Mammary epithelial cell (primary cell): ENCODE measurements around the gene ANK3.

Experiments
- EZH2 ChIP-seq: IDR thresholded peaks from 2 replicates; pipeline ENCODE4 v1.6.1; 2012; ENCODE audit warnings: low read length, inconsistent platforms, borderline replicate concordance
- TF ChIP-seq, protein P1 (sequence below), 2 donors: IDR thresholded peaks in 1 of 2; conservative IDR thresholded peaks in 1 of 2; 2 replicates each; pipeline ENCODE4 v1.5.1; 2011 to 2012; ENCODE audit warnings: inconsistent platforms in 2 of 2, low read length in 2 of 2, mild to moderate bottlenecking in 2 of 2, control low read depth in 1 of 2, low read depth in 1 of 2; ENCODE audit not compliant: insufficient read depth in 1 of 2; ENCODE audit errors: extremely low read depth in 1 of 2

- TF ChIP-seq, protein P1, sequence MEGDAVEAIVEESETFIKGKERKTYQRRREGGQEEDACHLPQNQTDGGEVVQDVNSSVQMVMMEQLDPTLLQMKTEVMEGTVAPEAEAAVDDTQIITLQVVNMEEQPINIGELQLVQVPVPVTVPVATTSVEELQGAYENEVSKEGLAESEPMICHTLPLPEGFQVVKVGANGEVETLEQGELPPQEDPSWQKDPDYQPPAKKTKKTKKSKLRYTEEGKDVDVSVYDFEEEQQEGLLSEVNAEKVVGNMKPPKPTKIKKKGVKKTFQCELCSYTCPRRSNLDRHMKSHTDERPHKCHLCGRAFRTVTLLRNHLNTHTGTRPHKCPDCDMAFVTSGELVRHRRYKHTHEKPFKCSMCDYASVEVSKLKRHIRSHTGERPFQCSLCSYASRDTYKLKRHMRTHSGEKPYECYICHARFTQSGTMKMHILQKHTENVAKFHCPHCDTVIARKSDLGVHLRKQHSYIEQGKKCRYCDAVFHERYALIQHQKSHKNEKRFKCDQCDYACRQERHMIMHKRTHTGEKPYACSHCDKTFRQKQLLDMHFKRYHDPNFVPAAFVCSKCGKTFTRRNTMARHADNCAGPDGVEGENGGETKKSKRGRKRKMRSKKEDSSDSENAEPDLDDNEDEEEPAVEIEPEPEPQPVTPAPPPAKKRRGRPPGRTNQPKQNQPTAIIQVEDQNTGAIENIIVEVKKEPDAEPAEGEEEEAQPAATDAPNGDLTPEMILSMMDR (conservative IDR thresholded peaks at IDR 0.05 in 1 of 2, IDR thresholded peaks at IDR 0.05 in 1 of 2; ENCODE audit: extremely low read depth in 1 of 2, insufficient read depth in 1 of 2, low read depth in 1 of 2, low read length in 2 of 2) = no peak
- no peak for TF ChIP-seq EZH2
Measured at GRCh38 chr10:60140651-60141632, 248.7 kb downstream of the ANK3 start.
